GM12874 (cell line): ENCODE measurements around the gene GTF2A1L.

Experiments used
- TF ChIP-seq, protein P1 (sequence below): IDR thresholded peaks from 2 replicates; pipeline ENCODE4 v1.5.1; 2011; ENCODE audit warnings: low read depth, mild to moderate bottlenecking, control low read depth, low read length, moderate library complexity; ENCODE audit not compliant: insufficient read depth

Gene GTF2A1L

DNA sequence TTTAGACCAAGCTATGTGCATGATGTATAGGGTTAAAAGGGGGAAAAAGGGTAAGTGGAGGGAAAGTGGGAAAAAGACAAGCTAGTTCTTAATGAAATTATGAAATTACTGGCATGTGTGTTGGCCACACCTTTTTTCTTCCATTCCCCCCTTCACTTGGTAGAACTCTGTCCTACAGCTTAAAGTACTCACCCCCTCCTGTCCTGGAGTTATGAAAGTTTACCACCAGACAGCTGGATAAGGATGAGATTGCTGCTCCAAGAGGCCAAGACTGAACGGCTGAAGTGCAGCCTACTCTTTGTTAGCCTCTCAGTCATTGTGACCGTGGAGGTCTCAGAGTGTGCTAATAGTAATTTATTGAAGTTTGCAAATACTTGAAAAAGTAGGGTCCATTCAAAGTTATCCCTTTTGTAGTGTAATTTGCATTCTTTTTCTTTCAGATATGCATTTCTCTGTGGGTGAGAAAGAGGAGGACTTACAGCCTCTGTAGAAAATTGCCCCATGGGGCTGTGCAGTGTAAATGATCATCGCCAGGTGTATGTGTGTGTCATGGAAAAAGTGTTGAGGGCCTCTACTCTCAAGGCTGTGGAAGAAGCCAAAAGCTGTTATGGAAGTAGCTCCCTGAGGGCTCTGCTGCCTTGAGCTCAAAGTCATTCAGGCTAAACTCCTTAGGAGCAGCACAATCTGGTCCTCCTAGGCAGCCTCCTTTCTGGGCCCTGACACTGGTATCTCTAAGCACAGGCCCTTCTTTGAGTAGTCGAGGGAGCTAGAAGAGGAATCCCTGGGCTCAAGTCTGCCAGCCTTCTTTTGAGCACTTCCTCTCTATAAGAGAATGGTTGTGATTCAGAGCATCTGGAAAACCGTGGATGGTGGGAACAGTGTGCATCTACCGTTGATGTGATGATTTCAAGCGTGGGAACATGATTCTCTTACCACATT, 91.7 kb downstream of the GTF2A1L start:
- TF ChIP-seq, protein P1, sequence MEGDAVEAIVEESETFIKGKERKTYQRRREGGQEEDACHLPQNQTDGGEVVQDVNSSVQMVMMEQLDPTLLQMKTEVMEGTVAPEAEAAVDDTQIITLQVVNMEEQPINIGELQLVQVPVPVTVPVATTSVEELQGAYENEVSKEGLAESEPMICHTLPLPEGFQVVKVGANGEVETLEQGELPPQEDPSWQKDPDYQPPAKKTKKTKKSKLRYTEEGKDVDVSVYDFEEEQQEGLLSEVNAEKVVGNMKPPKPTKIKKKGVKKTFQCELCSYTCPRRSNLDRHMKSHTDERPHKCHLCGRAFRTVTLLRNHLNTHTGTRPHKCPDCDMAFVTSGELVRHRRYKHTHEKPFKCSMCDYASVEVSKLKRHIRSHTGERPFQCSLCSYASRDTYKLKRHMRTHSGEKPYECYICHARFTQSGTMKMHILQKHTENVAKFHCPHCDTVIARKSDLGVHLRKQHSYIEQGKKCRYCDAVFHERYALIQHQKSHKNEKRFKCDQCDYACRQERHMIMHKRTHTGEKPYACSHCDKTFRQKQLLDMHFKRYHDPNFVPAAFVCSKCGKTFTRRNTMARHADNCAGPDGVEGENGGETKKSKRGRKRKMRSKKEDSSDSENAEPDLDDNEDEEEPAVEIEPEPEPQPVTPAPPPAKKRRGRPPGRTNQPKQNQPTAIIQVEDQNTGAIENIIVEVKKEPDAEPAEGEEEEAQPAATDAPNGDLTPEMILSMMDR: no peak

DNA sequence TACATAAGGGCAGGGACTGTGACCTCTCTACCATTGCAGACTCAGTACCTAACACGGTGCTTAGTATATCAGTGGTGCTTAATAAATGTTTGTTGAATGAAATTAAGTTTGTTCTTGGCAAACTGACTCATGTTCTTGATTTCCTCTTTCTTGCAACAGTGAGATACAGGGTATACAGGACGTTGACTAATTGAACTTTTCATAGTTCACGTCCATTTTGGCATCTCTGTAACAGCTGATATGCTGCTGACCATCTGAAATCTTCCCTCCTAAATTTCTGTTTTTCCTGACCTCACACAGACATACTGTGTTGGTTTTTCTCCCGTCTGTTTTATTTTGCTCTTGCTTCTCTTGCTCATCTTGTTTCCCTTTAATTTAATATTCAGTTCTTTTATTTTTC, 93.7 kb downstream of the GTF2A1L start:
- TF ChIP-seq, protein P1: no peak

DNA sequence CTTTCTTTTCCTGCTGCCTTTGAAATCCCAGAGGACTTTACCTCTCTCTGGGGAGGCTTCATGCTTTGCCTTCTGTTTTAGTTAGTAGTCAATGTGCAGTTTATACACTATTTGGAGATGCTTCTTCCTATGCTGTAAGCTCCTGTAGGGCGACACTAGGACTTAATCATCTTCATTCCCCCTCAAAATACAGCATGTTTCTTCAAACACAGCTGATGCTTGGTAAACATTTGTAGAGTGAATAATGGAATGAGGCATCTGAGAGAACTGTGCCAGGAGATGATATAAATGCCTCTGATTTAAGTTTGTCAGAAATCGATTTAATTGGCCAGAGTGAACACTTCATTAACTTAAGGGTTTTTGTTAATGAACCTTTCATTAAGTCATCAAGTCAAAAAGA, 94.5 kb downstream of the GTF2A1L start:
- TF ChIP-seq, protein P1: no peak

DNA sequence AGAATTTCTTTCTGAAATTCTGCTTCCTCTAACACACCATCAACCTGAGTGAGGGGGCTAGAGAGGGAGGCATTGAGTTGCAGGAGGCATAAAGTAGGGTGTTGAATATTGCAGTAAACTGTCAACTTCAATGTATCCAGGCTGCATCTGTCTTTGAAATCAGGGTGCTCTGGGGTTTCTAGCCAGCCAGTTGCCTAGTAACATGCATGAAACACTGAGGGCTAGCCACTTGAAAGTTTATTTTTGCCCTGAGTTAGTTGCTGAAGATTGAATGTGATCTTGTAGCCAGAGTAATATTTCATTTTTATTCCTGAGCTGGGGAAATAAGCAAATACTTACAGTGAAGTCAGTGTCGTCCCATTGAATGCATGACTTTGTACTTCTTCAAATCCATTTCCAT, 96.0 kb downstream of the GTF2A1L start:
- TF ChIP-seq, protein P1: no peak

DNA sequence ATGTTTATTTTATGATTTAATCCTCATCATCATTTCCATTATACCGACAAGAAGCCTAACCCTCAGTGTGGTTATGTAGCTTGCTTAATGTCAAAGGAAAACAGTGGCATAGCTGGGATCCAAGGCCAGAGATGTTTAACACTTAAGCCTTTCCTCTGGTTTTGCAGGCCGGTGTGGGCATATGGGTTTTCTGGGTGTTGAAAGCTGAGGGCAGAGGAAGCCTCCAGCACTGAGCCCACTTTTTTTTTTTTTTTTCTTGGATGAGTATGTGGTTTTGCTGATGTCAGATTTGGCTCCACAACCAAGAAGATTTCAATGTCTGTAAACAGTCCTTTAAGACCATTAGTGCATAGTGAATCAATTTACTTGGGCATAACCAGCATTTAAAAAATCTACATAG, 96.6 kb downstream of the GTF2A1L start:
- TF ChIP-seq, protein P1: no peak

DNA sequence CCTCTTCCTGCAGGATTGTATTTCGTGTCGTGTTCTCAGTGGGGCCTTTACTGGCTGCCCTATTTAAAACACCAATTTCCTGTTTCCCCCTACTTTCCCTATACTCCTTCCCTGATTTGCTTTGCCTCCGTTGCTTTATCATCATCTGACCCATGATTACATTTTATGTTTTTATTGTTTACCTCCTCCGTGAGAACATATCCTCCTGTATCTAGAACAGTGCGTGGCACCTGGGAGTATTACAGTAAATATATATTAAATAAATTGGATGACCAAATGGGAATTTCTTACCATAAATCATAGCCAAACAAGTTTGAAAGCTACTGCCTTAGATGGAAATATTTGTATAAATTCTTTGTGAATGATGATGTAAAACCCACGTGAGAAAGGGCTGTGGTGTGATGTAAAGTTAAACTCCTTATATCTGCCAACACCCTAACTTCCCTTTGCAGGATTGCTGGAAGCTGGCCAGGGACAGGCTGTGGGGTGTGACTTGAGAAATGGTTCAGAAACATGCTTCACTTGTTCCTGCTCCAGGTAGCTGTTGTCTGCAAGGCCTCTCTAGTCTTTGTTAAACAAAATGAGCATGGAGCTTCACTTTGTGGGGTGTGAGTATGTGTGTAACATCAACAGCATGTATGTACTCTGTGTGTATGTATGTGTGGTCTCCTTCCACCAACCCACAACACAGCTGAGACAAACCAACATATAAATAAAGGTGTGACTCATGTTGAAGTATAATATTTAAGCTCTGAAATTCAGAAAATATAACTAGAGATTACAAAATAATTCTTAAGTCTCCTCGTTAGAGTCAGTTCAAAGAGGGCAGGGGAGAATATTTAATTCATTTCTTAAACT, 97.6 kb downstream of the GTF2A1L start:
- TF ChIP-seq, protein P1: no peak

DNA sequence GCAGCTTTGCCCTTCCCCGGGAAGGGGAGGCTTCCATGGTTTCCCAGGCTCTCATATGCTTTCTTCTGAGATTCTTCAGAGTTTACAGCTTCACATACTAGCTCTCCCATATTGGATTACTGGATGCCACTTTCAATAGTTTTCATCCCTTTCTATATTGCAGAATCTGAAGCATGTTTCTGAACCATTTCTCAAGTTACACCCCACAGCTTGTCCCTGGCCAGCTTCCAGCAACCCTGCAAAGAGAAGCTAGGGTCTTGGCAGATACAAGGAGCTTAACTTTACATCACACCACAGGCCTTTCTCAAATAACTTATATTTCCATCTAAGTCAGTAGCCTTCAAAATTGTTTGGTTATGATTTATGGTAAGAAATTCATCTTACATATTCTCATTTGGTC, 98.3 kb downstream of the GTF2A1L start:
- TF ChIP-seq, protein P1: no peak
